SK-N-SH (cell line): ENCODE data around the gene COLEC12.

ENCODE experiments used
- CHD2 ChIP-seq: fragments of 150-350 bp; IDR thresholded peaks from 2 replicates; pipeline ENCODE4 v1.6.1; 2018; ENCODE audit warnings: low read length; ENCODE audit not compliant: partially characterized antibody
- CTCF ChIP-seq: fragments of 200-600 bp; sonication (generic); IDR thresholded peaks from 2 replicates; pipeline ENCODE4 v1.6.1; 2017; ENCODE audit warnings: antibody characterized with exemption, mild to moderate bottlenecking, moderate library complexity
- MAX ChIP-seq: IDR thresholded peaks from 2 replicates; pipeline ENCODE4 v1.4.0; 2012; ENCODE audit warnings: low read depth
- MXI1 ChIP-seq: IDR thresholded peaks from 2 replicates; pipeline ENCODE4 v1.6.1; 2012; ENCODE audit warnings: mild to moderate bottlenecking, low read depth, low read length, improper control_type of control experiment
- POLR2AphosphoS5 ChIP-seq: IDR thresholded peaks from 2 replicates; pipeline ENCODE4 v1.6.1; 2012; ENCODE audit warnings: low read depth, low read length
- RAD21 ChIP-seq: IDR thresholded peaks from 2 replicates; pipeline ENCODE4 v1.6.1; 2012; ENCODE audit warnings: mild to moderate bottlenecking, low read length
- REST ChIP-seq: IDR thresholded peaks from 2 replicates; pipeline ENCODE4 v1.6.1; 2012; ENCODE audit warnings: mild to moderate bottlenecking, low read depth, low read length, moderate library complexity
- TAF1 ChIP-seq: IDR thresholded peaks from 2 replicates; pipeline ENCODE4 v1.6.1; 2012; ENCODE audit warnings: low read depth, mild to moderate bottlenecking, low read length, moderate library complexity, borderline replicate concordance
- TCF12 ChIP-seq: IDR thresholded peaks from 2 replicates; pipeline ENCODE4 v1.4.0; 2012
- TEAD4 ChIP-seq: IDR thresholded peaks from 2 replicates; pipeline ENCODE4 v1.4.0; 2012; ENCODE audit warnings: mild to moderate bottlenecking, borderline replicate concordance; ENCODE audit not compliant: insufficient read depth
- YY1 ChIP-seq: IDR thresholded peaks from 2 replicates; pipeline ENCODE4 v1.4.0; 2012; ENCODE audit warnings: low read depth, mild to moderate bottlenecking

DNA sequence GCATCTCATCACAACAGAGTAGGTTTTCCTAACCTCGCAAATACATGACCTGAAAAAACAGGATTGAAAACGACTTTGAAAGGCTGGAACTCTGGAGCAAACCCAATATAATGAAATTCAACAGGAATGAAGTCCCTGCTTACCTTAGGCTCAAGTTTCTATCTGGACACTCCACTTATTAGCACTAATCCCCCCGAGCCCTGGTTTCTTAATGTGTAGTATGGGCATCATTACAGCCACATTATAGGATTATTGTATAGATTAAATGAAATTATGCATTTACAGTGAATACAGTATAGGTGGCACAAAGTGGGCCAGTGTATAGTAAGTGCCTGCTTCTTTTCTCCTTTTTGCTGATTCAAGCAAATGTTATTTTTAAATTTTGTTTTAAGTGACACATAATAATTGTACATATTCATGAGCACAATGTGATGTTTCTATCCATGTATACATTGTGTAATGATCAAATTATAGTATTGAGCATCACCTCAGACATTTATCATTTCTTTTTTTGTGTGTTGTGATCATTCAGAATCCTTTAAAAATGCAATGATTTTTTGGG lies 118.0 kb downstream of the COLEC12 start:
- TF ChIP-seq CTCF (no peak), REST (no peak), MAX (no peak), TCF12 (no peak), TEAD4 (no peak), POLR2AphosphoS5 (no peak), RAD21 (no peak), CHD2 (no peak), YY1 (no peak), TAF1 (no peak), MXI1 (no peak)
